Hepatocyte (in vitro differentiated cells): ENCODE results near the gene ABTB1.

Experiments
- EZH2 ChIP-seq: fragments of 200-600 bp; sonication (generic); IDR thresholded peaks from 2 replicates; pipeline ENCODE4 v1.6.1; 2016; ENCODE audit warnings: antibody characterized with exemption, mild to moderate bottlenecking, borderline replicate concordance
- EZH2phosphoT487 ChIP-seq: fragments of 200-600 bp; sonication (generic); IDR thresholded peaks from one replicate; pipeline ENCODE4 v1.6.1; 2018; ENCODE audit warnings: antibody characterized with exemption, mild to moderate bottlenecking, low read depth, moderate library complexity; ENCODE audit not compliant: unreplicated experiment, severe bottlenecking

- TF ChIP-seq EZH2phosphoT487: no peak
- TF ChIP-seq EZH2: no peak
Observed at GRCh38 chr3:127656906-127657305, 15.8 kb upstream of the ABTB1 start.
